A549 (cell line): ENCODE data around the gene SLC6A7. TPM values are rescaled to one million over a fixed set of nuclear protein-coding genes. Genes with fewer than 3 reads are reported as not detected.

ENCODE experiments used
- ATAC-seq, 2 experiments: fragments of 200-7000 bp in 1 of 2; fragments of >200 bp in 1 of 2; cut with Nextera tagmentation in 1 of 2; cut with Tn5 transposase in 1 of 2; 3 replicates each; pipeline versions ENCODE4 v1.8.0 to v1.9.1; 2018 to 2020; ENCODE audit warnings: mild to moderate bottlenecking in 1 of 2, moderate library complexity in 1 of 2
- CTCF ChIA-PET: fragments of 300-600 bp; sonication (Branson Sonifier 250); formaldehyde crosslinking; extraction: SDS; loops from one replicate; lab custom pipeline; 2021; ENCODE audit warnings: antibody characterized with exemption, inconsistent platforms; lab: Yijun Ruan, JAX
- POLR2A ChIA-PET: fragments of 350-600 bp; formaldehyde crosslinking; extraction: SDS; loops from one replicate; lab custom pipeline; 2021; ENCODE audit warnings: antibody characterized with exemption, inconsistent platforms; lab: Yijun Ruan, JAX
- DNase-seq, 2 experiments: peaks; one replicate each; pipeline versions ENCODE4 v3.0.0 to v3.0.0-alpha.2; 2011 to 2016; ENCODE audit warnings: low read depth in 1 of 2, low spot score in 1 of 2
- FAIRE-seq: peaks from 2 replicates; lab custom pipeline; 2011; peaks lifted over from hg19 to GRCh38; lab: Jason Lieb, UNC
- H3K27ac ChIP-seq, 2 experiments: fragments of >200 bp; sonication (Bioruptor Twin); formaldehyde crosslinking; 3 replicates each; pipeline ENCODE4 v1.5.1; 2016 to 2017
- H3K4me1 ChIP-seq: fragments of >200 bp; sonication (Bioruptor Twin); formaldehyde crosslinking; 3 replicates; pipeline ENCODE4 v1.6.1; 2016
- H3K4me2 ChIP-seq: fragments of >200 bp; sonication (Bioruptor Twin); formaldehyde crosslinking; 3 replicates; pipeline ENCODE4 v1.6.1; 2016
- H3K4me3 ChIP-seq: fragments of >200 bp; sonication (Bioruptor Twin); formaldehyde crosslinking; 3 replicates; pipeline ENCODE4 v1.5.1; 2016
- H3K9me3 ChIP-seq: fragments of >200 bp; sonication (Bioruptor Twin); formaldehyde crosslinking; 3 replicates; pipeline ENCODE4 v1.6.1; 2016
- BHLHE40 ChIP-seq: IDR thresholded peaks from 2 replicates; pipeline ENCODE4 v1.6.1; 2012; ENCODE audit warnings: low read depth, low read length, inconsistent platforms
- CEBPB ChIP-seq, 2 experiments: fragments of >200 bp in 1 of 2; sonication (Bioruptor Twin) in 1 of 2; formaldehyde crosslinking in 1 of 2; IDR thresholded peaks; 2 replicates each; pipeline ENCODE4 v1.6.1; 2012 to 2016
- EHF ChIP-seq: fragments of 250-450 bp; sonication (Bioruptor Pico); IDR thresholded peaks from 2 replicates; pipeline ENCODE4 v1.5.0; 2020; ENCODE audit warnings: mild to moderate bottlenecking
- FOSB ChIP-seq: fragments of 250-450 bp; sonication (Bioruptor Pico); IDR thresholded peaks from 2 replicates; pipeline ENCODE4 v1.5.0; 2020; ENCODE audit warnings: mild to moderate bottlenecking, moderate library complexity
- HEYL ChIP-seq: fragments of 250-450 bp; sonication (Bioruptor Pico); IDR thresholded peaks from 2 replicates; pipeline ENCODE4 v1.8.0; 2021; ENCODE audit warnings: mild to moderate bottlenecking, moderate library complexity
- HOXB5 ChIP-seq: fragments of 250-450 bp; sonication (Bioruptor Pico); IDR thresholded peaks from 2 replicates; pipeline ENCODE4 v1.5.0; 2020; ENCODE audit warnings: mild to moderate bottlenecking, moderate library complexity
- JUN ChIP-seq, 2 experiments: fragments of >200 bp; sonication (Bioruptor Twin); formaldehyde crosslinking; IDR thresholded peaks; 2 replicates in 1 of 2; 3 replicates in 1 of 2; pipeline ENCODE4 v1.6.1; 2016 to 2017
- KDM1A ChIP-seq: fragments of 200-600 bp; sonication (generic); IDR thresholded peaks from 2 replicates; pipeline ENCODE4 v1.6.1; 2016; ENCODE audit warnings: low read depth, mild to moderate bottlenecking
- MYC ChIP-seq: IDR thresholded peaks from 2 replicates; pipeline ENCODE4 v1.6.1; 2012; ENCODE audit warnings: mild to moderate bottlenecking, inconsistent platforms, low read length, improper control_type of control experiment, borderline replicate concordance
- PHF8 ChIP-seq: fragments of 200-600 bp; sonication (generic); IDR thresholded peaks from 2 replicates; pipeline ENCODE4 v1.6.1; 2016; ENCODE audit warnings: low read depth, mild to moderate bottlenecking, antibody characterized with exemption, moderate library complexity, borderline replicate concordance
- POLR2A ChIP-seq: IDR thresholded peaks from 2 replicates; pipeline ENCODE4 v1.6.1; 2012; ENCODE audit warnings: mild to moderate bottlenecking, low read length
- RARB ChIP-seq: fragments of 250-450 bp; sonication (Bioruptor Pico); IDR thresholded peaks from 2 replicates; pipeline ENCODE4 v1.8.0; 2021; ENCODE audit warnings: mild to moderate bottlenecking, moderate library complexity
- RCOR1 ChIP-seq: fragments of 150-350 bp; IDR thresholded peaks from 2 replicates; pipeline ENCODE4 v1.6.1; 2014; ENCODE audit warnings: antibody characterized with exemption, low read length, low read depth
- SMC3 ChIP-seq: fragments of >200 bp; sonication (Bioruptor Twin); formaldehyde crosslinking; IDR thresholded peaks from 3 replicates; pipeline ENCODE4 v1.6.1; 2018; ENCODE audit warnings: inconsistent platforms
- TFCP2L1 ChIP-seq: fragments of 250-450 bp; sonication (Bioruptor Pico); IDR thresholded peaks from 2 replicates; pipeline ENCODE4 v1.5.0; 2021; ENCODE audit warnings: mild to moderate bottlenecking
- ZC3H11A ChIP-seq: fragments of 450-650 bp; IDR thresholded peaks from 2 replicates; pipeline ENCODE4 v1.6.1; 2014; ENCODE audit warnings: antibody characterized with exemption, mild to moderate bottlenecking
- ZFP36 ChIP-seq: fragments of 450-650 bp; IDR thresholded peaks from 2 replicates; pipeline ENCODE4 v1.6.1; 2014; ENCODE audit warnings: borderline replicate concordance; ENCODE audit not compliant: partially characterized antibody
- ZSCAN20 ChIP-seq: fragments of 250-450 bp; sonication (Bioruptor Pico); IDR thresholded peaks from 2 replicates; pipeline ENCODE4 v1.8.0; 2022; ENCODE audit warnings: mild to moderate bottlenecking, moderate library complexity
- WGBS: methylation state at CpG from one replicate; pipeline ENCODE4 v1.1.6; 2017; ENCODE audit errors: missing lambda C conversion rate; 5-methylcytosine and 5-hydroxymethylcytosine counted together
- polyA plus RNA-seq, 4 experiments: library from polyadenylated mRNA; depleted of rRNA in 3 of 4; stranded (reverse); fragments of >200 nt; fragmentation: RNase III in 1 of 4; extraction: RNeasy Plus Mini Kit Qiagen cat#74134 plus additional on column Dnase treatment in 1 of 4; gene quantifications; 2 replicates in 3 of 4; 3 replicates in 1 of 4; pipeline ENCODE4 v1.2.3, GENCODE V29; 2011 to 2017
- TF ChIP-seq, protein P1 (sequence below): fragments of >200 bp; sonication (Bioruptor Twin); formaldehyde crosslinking; IDR thresholded peaks from 2 replicates; pipeline ENCODE4 v1.6.1; 2016
- TF ChIP-seq, protein P2 (sequence below): IDR thresholded peaks from 2 replicates; pipeline ENCODE4 v1.6.1; 2012
- TF ChIP-seq, protein P3 (sequence below): fragments of >200 bp; sonication (Bioruptor Twin); formaldehyde crosslinking; IDR thresholded peaks from 3 replicates; pipeline ENCODE4 v1.6.1; 2016
- TF ChIP-seq, protein P4 (sequence below): fragments of 250-450 bp; sonication (Bioruptor Pico); IDR thresholded peaks from 2 replicates; pipeline ENCODE4 v1.5.0; 2021; ENCODE audit warnings: mild to moderate bottlenecking, moderate library complexity, borderline replicate concordance

The SLC6A7 gene
- polyA plus RNA-seq, 2 of the 4 experiments (the other 2 are of a cell fraction): not detected

DNA sequence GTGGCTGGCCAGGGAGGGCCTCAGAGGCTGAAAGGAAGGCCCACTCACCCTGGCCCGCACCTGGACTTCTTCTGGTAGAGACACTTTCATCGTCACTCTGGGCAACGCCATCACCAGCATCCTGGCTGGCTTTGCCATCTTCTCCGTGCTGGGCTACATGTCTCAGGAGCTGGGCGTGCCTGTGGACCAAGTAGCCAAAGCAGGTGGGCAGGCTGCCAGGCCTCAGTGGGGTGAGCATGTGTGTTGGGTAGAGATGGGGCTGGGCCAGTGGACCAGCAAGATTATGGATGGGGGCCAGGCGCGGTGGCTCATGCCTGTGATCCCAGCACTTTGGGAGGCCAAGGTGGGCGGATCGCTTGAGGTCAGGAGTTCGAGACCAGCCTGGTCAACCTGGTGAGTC is 12.6 kb downstream of the SLC6A7 start:
- H3K9me3 ChIP-seq: no peaks in the 10 kb centered on the region
- no peak overlapping the region for H3K4me2 ChIP-seq
- no peak overlapping the region for H3K4me3 ChIP-seq
- POLR2A ChIA-PET: no interaction called here
- WGBS: 79% methylated on average over 10 of the region's 10 CpGs
- no peak for FAIRE-seq
- DNase-seq: no peak
- no peak for ATAC-seq
- no peak overlapping the region for H3K27ac ChIP-seq
- CTCF ChIA-PET: interaction anchor here (0.6 to 1.1 kb wide), 2 partner anchors 16 to 148 kb away, joined by 3 read pairs; no protein-coding TSS in a partner anchor
- H3K4me1 ChIP-seq: no peaks in the 10 kb centered on the region
- TF ChIP-seq SMC3: no peak
- TF ChIP-seq ZC3H11A: no peak
- no peak for TF ChIP-seq EHF (CRISPR knock-in tag)
- TF ChIP-seq ZSCAN20 (CRISPR knock-in tag): no peak
- TF ChIP-seq BHLHE40: no peak
- TF ChIP-seq RCOR1: no peak
- TF ChIP-seq JUN (IDR thresholded peaks at IDR 0.05): no peak
- TF ChIP-seq, protein P1, sequence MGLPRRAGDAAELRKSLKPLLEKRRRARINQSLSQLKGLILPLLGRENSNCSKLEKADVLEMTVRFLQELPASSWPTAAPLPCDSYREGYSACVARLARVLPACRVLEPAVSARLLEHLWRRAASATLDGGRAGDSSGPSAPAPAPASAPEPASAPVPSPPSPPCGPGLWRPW: no peak
- no peak for TF ChIP-seq HEYL (CRISPR knock-in tag)
- TF ChIP-seq, all 56 proteins: peak for 0

DNA sequence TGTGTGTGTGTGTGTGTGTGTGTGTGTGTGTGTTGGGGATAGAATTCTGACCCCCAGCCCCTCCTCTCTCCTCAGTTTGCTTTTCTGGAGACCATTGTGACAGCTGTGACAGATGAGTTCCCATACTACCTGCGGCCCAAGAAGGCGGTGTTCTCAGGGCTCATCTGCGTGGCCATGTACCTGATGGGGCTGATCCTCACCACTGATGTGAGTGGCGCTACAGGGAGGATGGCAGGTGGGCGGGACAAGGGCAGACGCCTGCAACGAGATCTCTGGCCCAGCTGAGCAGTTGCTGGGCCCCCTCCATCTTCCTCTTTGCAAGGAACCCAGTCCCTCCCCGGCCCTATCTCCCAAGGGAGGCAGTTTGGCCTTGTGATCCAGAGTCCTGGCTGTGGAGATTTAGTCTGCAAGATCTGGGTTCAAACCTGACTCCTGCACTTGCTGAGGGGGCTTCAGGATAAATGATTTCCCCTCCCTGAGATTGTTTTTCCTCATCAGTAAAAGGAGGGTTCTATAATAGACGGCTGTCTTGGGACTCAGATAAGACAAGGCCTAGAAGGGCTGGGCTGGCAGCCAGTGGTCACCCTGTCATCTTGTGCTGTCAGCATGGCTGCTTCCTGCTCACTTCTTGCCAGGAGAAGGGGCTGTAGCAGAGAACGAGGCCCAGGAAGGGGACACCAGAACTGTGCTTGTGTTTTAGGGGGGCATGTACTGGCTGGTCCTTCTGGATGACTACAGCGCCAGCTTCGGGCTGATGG is 14.1 kb downstream of the SLC6A7 start:
- no peak overlapping the region for H3K4me2 ChIP-seq
- TF ChIP-seq, protein P2, sequence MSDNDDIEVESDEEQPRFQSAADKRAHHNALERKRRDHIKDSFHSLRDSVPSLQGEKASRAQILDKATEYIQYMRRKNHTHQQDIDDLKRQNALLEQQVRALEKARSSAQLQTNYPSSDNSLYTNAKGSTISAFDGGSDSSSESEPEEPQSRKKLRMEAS: no peak
- TF ChIP-seq CEBPB (IDR thresholded peaks at IDR 0.05): no peak
- TF ChIP-seq, protein P3, sequence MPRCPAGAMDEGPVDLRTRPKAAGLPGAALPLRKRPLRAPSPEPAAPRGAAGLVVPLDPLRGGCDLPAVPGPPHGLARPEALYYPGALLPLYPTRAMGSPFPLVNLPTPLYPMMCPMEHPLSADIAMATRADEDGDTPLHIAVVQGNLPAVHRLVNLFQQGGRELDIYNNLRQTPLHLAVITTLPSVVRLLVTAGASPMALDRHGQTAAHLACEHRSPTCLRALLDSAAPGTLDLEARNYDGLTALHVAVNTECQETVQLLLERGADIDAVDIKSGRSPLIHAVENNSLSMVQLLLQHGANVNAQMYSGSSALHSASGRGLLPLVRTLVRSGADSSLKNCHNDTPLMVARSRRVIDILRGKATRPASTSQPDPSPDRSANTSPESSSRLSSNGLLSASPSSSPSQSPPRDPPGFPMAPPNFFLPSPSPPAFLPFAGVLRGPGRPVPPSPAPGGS: no peak
- TF ChIP-seq POLR2A: no peak
- no peak for TF ChIP-seq FOSB (CRISPR knock-in tag)
- TF ChIP-seq RARB (CRISPR knock-in tag): no peak
- no peak for TF ChIP-seq ZFP36
- TF ChIP-seq MYC: no peak
- no peak for TF ChIP-seq SMC3
- no peak for TF ChIP-seq RCOR1
- no peak for TF ChIP-seq PHF8
- TF ChIP-seq KDM1A: no peak
- TF ChIP-seq HOXB5 (CRISPR knock-in tag): no peak
- TF ChIP-seq TFCP2L1 (CRISPR knock-in tag): no peak
- TF ChIP-seq, protein P4, sequence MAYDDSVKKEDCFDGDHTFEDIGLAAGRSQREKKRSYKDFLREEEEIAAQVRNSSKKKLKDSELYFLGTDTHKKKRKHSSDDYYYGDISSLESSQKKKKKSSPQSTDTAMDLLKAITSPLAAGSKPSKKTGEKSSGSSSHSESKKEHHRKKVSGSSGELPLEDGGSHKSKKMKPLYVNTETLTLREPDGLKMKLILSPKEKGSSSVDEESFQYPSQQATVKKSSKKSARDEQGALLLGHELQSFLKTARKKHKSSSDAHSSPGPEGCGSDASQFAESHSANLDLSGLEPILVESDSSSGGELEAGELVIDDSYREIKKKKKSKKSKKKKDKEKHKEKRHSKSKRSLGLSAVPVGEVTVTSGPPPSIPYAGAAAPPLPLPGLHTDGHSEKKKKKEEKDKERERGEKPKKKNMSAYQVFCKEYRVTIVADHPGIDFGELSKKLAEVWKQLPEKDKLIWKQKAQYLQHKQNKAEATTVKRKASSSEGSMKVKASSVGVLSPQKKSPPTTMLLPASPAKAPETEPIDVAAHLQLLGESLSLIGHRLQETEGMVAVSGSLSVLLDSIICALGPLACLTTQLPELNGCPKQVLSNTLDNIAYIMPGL (CRISPR knock-in tag): no peak
- no peak for TF ChIP-seq HEYL (CRISPR knock-in tag)
- no peak for TF ChIP-seq ZSCAN20 (CRISPR knock-in tag)
- TF ChIP-seq, all 56 proteins: peak for 0
- no peaks in the 10 kb centered on the region for H3K9me3 ChIP-seq
- peaks cover 5% of the 10 kb centered on the region; the same call in 1 of the 3 replicates for H3K4me1 ChIP-seq
- no peak overlapping the region for H3K27ac ChIP-seq
- WGBS: 75% methylated on average over 12 of the region's 12 CpGs
- ChIA-PET CTCF (interaction anchor here (1.5 to 6.7 kb wide), 2 partner anchors 13 to 74 kb away, joined by 4 to 57 read pairs; no protein-coding TSS in a partner anchor), POLR2A (no interaction called here)
- ATAC-seq (no peak), DNase-seq (no peak), FAIRE-seq (no peak)
- H3K4me3 ChIP-seq: no peak overlapping the region
